IPS DF 4.7 (cell line): ENCODE results near the gene SBK3.
"Not testable (repeated sequence)": the region's sequence is repeated elsewhere in the genome, so short reads cannot be mapped to it uniquely, and the experiment has no call there.

Experiments used
- DNase-seq: peaks from one replicate; pipeline ENCODE4 v3.0.0-alpha.2; 2013; ENCODE audit warnings: low spot score; ENCODE audit errors: extremely low read depth

SBK3 gene

DNA sequence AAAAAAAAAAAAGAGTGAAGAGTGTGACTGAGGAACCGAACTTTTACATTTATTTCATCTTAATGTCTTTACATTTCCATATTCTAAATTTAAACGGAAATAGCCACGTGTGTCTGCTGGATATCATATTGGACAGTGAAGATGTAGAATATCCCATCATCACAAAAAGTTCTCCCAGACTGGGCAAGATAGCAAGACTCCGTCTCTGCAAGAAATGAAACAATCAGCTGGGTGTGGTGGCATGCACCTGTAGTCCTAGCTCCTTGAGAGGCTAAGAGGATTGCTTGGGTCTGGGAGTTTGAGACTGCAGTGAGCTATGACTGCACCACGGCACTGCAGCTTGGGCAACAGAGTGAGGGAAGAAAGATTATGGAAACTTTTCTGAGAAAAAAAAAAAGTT is 31.4 kb upstream of the SBK3 start:
- DNase-seq, result no peak

DNA sequence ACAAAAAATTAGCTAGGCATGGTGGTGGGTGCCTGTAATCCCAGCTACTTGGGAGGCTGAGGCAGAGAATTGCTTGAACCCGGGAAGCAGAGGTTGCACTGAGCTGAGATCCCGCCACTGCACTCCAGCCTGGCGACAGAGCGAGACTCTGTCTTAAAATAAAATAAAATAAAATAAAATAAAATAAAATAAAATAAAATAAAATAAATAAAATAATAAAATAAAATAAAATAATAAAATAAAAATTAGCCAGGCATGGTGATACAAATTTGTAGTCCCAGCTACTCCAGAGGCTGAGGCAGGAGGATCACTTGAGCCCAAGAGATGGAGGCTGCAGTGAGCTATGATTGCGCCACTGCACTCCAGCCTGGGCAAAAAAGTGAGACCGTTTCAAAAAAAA is 28.6 kb upstream of the SBK3 start:
- DNase-seq, result not testable (repeated sequence)

DNA sequence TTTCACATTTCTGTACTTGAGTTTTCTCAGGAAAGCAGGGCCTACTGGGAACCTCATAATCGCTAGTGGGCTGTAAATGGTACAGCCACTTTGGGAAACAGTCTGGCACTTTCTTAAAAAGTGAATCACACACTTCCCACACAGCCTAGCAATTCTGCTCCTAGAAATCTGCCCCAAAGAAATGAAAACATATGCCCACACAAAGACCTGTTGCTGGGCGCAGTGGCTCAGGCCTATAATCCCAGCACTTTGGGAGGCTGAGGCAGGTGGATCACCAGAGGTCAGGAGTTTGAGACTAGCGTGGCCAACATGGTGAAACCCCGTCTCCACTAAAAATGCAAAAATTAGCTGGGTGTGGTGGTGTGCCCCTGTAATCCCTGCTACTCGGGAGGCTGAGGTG is 24.1 kb upstream of the SBK3 start:
- DNase-seq, result not testable (repeated sequence)

DNA sequence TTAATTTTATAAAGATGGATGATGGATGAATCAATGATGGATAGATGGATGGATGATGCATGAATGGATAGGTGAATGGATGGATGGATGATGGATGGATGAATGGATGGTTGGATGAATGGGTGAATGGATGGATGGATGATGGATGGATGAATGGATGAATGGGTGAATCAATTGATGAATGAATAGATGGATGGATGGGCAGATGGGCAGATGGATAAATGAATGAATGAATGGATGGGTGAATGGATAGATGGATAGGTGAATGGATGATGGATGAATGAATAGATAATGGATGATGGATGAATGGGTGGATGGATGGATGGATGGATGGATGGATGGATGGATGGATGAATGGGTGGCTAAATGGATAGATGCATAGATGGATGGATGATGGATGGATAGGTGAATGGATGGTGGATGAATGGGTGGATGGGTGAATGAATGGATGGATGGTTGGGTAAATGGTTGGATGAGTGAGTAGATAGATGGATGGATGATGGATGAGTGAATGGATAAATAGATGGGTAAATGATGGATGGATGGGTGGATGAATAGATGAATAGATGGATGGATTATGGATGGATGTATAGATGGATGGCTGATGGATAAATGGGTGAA is 22.5 kb upstream of the SBK3 start:
- no peak for DNase-seq

DNA sequence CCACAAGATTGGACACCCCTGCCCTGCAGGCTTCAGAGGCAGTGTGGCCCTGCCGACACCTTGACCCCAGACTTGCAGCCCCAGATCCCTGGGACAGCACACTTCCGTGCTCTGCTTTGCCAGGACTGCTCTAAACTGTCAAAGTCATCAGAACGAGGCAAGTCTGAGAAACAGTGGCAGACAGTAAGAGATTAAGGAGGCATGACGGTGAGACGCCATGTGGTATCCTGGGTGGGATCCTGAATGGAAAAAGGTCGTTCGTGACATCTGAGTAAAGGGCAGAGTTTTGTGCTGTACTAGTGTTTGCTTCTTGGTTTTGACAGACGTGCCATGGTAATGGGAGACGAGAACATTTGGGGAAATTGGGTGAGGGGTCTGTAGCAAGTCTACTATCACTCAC is 21.5 kb upstream of the SBK3 start:
- no peak for DNase-seq

DNA sequence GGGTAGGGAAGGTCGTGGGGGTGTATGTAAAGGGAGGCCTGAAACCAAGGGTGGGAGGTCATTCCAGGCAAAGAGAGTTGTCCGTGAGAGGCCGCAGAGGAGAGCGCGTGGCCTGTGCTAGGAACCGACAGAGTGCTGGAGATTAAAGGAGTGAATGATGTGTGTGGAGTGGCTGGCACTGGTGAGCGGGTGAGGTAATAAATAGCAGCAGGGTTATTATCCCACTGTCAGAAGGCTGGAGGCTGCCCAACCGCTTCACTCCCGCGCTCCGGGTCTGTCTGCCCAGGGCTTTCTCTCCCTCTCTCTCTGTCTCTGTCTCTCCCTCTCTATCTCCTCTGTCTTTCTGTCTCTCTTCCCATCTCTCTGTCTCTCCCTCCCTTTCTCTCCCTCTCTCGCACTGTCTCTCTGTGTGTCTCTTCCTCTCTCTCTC is 17.9 kb upstream of the SBK3 start:
- DNase-seq, result no peak

DNA sequence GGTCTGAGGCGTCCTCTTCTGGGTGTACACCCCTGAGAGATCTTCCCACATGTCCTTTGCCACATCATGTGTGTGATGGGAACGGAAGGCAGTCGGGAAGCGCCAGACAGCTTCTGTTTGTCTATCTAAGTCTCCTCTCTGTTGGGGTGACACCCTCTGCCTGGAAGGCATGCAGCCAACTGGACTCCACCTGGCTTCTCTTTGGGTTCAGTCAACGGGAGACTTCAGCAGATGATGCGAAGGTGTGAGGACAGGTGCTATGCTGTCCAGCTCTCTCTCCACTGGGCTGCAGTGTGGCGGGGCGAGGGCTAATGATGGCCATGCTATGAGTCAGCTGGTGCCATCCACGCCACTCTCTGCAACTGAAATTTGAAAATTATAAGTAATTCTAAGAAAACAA is 14.3 kb upstream of the SBK3 start:
- no peak for DNase-seq

DNA sequence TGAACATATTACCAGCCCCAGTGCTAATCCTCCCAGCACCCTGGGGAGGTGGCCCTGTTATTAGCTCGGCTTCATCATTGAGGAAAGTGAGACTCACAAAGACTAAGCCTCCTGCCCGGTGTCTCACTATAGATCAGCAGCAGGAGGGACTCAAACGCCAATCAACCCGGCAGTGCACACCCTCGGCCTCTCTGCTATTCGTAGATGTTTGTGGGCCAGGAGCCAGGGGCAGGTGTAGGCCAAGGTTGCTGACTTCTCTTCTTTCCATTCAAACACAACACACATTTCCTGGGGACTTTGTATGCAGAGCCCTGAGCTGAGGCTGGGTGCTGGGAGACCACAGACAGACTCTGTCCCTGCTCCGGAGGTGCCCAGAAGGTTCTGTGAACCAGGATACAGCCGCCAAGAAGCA is 9.4 kb upstream of the SBK3 start:
- no peak for DNase-seq

DNA sequence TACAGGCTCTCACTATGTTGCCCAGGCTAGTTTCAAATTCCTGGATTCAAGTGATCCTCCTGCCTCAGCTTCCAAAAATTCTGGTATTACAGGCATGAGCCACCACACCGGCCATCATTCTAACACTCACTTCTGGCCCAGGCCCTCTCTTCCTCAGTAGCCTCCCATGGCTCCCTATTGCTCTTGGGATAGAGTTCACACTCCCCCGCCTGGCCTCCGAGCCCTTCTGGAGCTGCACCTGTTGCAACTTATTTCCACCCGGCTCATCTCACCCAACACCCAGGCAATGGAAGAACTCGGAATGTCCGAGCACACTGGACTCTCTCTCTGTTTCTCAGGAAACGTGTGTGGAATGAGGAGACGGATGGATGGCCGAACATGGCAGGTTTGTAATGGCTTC is 9.0 kb upstream of the SBK3 start:
- DNase-seq, result no peak

DNA sequence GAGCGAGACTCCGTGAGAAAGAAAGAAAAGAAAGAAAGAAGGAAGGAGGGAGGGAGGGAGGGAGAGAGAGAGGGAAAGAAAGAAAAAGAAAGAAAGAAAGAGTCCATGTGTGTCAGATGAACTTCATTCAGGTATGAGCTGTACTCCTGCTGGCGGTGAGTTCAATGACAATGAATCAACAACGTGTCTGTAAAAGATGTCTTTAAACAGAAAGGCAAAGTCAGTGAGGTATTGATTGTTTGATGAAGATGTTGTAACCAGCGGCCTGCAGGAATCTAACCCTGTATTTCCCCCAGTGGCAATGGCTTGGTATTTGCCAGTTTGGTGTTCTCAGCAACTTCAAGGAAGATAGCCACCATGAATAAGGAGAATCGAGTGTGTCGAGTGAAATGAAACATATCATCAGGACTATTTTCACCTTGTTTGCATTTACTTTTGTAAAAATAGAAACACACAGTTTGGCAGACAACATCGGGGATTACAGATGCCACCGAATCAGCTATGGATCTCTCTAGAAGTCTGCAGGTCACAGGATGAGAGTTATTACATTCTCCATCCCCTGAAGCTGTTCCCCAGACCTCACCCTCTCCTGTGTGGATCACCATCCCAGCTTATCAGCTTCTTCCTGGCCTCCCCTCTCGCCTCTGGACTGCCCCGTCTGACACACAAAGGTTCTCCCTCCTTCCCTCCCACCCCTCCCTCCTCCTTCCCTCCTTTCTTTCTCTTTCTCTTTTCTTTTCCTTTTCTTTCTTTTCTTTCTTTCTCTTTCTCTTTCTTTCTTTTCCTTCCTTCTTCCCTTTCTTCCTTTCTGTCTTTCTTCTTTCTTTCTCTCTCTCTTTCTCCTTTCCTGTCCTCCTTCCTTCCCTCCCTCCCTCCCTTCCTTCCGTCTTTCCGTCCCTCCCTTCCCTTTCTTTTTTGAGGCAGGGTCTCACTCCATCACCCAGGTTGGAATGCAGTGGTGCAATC is 8.2 kb upstream of the SBK3 start:
- DNase-seq, result no peak

DNA sequence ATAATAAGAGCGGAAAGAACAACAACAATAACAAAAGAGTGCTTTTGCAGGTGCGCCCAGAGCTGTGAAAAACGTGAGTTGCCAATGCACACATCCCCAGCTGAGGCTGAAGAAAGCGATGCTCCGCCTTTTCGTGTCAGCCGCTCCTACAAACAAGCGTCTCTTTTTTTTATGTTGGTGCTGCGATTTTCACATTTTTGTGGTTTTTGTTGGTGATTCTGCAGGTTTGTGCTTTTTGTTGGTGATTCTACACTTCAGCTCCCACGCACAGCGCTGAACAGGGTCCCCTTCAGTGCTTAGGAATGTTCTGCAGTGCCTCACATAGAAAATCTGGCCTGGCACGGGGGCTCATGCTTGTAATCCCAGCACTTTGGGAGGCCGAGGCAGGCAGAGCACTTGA is 7.3 kb upstream of the SBK3 start:
- DNase-seq, result no peak

DNA sequence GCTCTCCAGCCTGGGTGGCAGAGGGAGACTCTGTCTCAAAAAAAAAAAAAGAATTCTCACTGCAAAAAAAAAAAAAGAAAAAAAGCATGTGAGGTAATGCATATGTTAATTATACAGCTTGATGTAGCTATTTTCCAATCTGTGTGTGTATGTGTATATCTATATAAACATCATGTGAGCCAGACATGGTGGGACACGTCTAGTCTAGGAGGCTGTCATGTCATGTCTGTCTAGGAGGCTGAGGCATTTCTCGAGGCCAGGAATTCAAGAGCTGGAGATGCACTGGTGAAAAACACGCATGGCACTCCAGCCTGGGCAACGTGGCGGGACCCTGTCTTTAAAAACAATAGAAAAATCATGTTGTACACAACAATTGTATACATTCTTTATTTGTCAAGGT is 6.9 kb upstream of the SBK3 start:
- no peak for DNase-seq

DNA sequence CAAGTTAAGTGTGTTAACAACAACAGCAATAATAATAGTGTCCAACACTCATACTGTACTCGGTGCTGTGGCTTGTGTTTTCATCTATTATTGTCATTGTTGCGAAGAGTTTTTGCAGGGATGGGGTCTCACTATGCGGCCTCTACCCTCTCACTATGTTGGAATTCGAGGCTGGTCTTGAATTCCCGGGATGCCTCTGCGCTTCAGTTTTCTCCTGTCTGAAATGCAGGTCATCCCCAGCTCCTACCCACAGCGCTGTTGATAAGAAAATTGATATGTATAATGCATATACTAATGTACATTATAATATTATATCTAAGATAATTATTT is 4.9 kb upstream of the SBK3 start:
- DNase-seq, result no peak

DNA sequence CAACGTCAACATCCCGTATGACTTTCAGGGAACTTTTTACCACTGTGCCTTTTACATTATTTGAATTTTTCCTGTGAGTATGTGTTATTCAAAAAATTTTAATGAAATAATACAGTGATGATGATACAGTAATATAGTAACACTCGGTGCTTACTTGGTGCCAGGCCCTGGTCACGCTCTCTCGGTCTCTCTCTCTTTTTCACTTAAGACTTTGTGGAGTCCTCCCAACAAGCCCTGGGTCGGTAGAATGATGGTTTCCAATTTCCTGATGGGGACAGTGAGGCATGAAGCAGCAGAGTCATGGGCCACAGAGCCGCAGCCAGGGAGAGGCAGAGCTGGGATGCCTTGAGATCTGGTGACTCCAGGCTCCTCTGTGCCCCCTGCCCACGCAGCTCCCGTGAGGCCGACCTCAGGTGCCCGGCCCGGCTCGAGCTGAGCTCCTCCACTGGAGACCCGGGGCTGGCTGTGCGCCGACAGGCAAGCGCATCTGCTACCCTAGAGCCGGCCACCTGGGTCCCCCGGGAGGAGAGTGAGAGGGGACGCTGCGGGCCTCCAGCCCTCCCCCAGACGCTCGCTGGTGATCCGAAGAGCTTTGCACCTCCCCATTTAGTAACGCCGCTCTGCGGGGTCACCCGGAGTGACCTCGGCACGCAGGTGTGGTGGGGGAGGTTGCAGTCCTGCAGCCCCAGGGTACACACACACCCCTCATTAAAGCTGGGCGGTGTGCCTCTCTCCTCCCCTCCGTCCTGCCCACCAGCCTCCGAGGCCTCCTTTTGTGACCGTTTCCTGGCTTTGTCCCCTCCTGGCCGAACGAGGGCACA is 4.4 kb upstream of the SBK3 start:
- DNase-seq, result no peak

DNA sequence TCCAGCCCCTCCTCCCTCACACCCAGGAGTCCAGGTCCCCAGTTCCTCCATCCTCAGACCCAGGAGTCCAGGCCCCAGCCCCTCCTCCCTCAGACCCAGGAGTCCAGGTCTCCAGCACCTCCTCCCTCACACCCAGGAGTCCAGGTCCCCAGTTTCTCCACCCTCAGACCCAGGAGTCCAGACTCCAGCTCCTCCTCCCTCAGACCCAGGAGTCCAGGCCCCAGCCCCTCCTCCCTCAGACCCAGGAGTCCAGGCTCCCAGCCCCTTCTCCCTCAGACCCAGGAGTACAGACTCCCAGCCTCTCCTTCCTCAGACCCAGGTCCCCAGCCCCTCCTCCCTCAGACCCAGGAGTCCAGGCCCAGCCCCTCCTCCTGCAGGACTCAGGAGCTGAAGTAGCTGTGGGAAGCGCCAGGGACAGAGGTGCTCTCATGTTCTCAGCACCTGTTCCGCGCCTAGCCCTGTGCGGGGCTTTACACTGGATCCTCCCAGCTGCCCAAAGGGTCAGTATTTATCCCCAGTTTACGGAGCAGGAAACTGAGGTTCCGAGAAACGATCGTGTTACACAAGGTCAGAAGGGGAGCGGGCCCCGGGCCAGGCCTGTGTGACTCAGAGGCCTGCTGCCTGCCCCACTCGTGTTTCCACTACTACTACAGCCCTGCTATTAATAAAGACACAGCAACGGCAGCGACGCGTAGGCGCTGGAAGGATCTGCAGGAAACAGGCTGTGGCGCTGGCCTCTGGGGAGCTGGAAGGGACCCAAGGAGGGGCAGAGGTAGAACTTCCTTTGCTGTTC is 1.7 kb upstream of the SBK3 start:
- no peak for DNase-seq

DNA sequence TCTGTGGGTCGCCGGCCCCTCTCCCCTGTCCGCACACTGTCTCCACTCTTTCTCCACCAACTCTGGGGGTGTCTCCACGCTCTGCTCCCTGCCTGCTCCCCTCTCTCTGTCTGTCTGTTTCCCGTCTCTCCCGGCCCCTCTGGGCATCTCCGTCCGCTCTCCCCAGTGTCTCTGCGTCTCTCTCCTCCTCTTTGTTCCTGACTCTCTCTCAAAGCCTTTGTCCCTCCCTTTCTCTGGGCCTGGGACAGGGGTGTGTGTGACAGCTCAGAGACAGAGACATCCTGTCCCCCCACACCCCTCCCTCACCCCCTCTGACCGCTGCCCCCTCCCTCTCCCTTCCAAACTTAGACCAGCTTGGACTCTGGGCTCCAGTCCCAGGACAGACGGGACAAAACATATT is 668 bp upstream of the SBK3 start:
- no peak for DNase-seq

DNA sequence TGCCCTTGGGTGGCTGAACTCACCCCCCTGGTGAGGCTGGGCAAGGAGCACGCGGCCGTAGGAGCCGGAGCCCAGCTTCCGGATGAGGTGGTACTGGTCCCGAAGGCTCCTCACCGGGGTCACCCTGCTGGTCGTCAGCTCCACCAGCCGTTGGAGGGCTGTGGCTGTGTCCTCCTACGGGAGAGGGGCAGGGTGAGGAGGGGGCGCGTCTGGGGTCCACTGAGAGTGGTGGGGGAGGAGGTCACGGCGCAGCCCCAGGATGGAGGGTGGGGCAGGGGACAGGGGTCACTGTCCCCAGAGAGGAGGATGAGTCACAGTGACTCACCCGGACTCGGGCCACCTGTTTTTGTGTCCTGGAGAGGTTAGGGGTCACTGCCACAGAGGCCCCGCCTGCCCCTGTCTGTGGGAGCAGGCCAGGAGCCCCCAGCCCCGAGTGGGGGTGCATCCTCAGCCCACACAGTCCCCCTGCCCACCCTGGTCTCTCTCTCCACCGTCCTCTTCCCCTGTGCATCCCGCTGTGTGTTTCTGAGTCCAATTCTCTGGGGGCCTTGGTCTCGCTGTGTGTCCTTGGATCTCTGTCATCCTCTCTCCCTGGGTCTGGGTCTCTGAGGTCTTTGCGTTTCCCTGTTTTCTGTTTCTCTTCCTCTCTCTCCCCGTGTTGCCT is 435 bp downstream of the SBK3 start:
- no peak for DNase-seq

DNA sequence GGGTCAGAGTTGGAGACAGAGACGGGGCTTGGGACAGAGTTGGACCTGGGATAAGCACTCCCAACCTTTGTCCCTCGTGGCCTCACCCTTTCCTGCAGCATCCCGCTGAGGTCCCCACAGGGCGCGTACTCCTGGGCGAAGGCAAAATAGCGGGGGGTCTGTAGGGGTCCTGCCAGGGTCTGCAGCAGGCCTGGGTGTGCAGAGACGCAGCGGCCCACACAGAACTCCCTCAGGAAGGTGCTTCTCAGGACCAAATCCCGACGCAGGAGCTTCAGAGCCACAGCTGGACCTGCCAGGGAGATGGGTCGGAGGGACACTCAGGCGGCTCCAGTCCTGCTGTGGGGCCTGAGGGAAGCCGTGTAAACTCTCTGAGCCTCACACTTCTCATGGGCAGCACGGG is 1.3 kb downstream of the SBK3 start:
- DNase-seq, result no peak

DNA sequence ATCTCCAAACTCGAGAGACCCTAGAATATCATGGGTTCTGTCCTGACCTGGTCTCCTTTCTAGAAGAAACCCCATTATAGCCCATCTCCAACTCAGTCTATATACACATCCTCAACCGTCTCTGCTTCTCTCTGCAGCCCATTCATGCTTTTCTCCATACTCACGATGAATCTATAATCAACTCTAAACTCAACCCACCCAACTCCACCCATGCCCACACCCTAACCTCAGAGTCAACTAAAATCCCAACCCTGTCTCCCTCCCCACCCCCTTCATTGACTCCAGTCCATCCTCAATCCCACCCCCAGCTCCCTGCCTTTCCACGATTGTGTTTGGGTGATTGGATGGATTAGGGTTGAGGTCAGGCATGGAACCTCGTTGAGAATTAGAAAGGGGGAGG is 1.8 kb downstream of the SBK3 start:
- no peak for DNase-seq

DNA sequence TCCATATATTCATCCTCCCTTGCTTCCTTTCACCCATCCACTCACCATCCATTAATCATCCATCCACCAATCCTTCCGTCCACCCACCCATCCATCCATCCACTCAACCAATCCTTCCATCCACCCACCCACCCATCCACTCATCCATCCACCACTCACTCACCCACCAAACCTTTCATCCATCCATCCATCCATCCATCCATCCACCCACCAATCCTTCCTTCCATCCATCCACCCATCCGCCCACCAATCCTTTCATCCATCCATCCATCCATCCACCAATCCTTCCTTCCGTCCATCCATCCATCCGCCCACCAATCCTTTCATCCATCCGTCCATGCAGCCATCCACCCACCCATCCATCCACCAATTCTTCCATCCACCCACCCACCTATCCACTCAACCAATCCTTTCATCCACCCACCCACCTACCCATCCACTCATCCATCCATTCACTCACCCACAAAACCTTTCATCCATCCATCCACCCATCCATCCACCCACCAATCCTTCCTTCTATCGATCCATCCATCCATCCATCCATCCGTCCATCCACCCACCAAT is 3.0 kb downstream of the SBK3 start:
- DNase-seq, result no peak

DNA sequence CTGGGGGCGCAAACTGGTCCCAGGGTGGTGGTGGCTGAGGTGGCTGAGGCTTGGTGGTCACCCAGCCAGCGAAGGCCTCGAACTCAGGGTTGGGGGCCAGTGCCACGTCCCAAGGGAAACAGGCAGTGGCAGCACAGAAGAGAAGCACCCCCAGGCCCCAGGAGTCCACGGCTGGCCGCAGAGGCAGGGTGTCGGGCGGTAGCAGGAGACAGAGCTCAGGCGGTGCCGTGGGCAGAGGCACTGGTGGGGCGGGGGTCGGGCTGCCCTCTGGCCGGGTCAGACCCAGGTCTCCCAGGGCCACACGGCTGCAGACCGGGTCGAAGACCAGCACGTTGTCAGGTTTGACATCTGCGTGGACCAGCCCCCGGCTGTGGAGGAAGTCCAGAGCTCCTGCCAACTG is 4.3 kb downstream of the SBK3 start:
- no peak for DNase-seq
